HL-60 (cell line): ENCODE measurements around the gene LINC01488.
A peak's percentile ranks its signal among the peaks of the same experiment; 100 is the strongest.

Experiments used
- DNase-seq, 2 experiments: peaks; one replicate each; pipeline ENCODE4 v3.0.0-alpha.2; 2010 to 2020; ENCODE audit warnings: low read depth in 1 of 2, low spot score in 1 of 2
- H3K27ac ChIP-seq: fragments of 250-450 bp; sonication (Bioruptor Pico); replicated peaks from 2 replicates; pipeline ENCODE4 v1.5.1; 2020; ENCODE audit warnings: mild to moderate bottlenecking, moderate library complexity
- H3K27me3 ChIP-seq: fragments of 250-450 bp; sonication (Bioruptor Pico); 2 replicates; pipeline ENCODE4 v1.5.1; 2021; ENCODE audit warnings: mild to moderate bottlenecking, moderate library complexity; ENCODE audit not compliant: insufficient read depth, poor library complexity, severe bottlenecking
- H3K4me3 ChIP-seq: replicated peaks from 2 replicates; pipeline ENCODE4 v1.5.1; 2011; ENCODE audit warnings: mild to moderate bottlenecking, control low read depth, low read length; ENCODE audit not compliant: insufficient read depth
- GABPA ChIP-seq: IDR thresholded peaks from 2 replicates; pipeline ENCODE4 v1.6.1; 2012; ENCODE audit warnings: low read depth
- POLR2AphosphoS5 ChIP-seq: IDR thresholded peaks from 2 replicates; pipeline ENCODE4 v1.6.1; 2012; ENCODE audit warnings: low read depth
- SPI1 ChIP-seq: IDR thresholded peaks from 2 replicates; pipeline ENCODE4 v1.6.1; 2012; ENCODE audit warnings: low read depth, mild to moderate bottlenecking, borderline replicate concordance
- TF ChIP-seq, protein P1 (sequence below): IDR thresholded peaks from one replicate; pipeline ENCODE4 v1.5.1; 2011; ENCODE audit warnings: low read length, control low read depth, inconsistent platforms; ENCODE audit not compliant: insufficient read depth
- TF ChIP-seq, protein P2 (sequence below): IDR thresholded peaks from 2 replicates; pipeline ENCODE4 v1.6.1; 2012; ENCODE audit warnings: low read depth; ENCODE audit not compliant: insufficient replicate concordance

The LINC01488 gene

GRCh38 chr11:69497221-69497787 lies 15.8 kb downstream of the LINC01488 start:
- no peak for DNase-seq
- no peak for TF ChIP-seq POLR2AphosphoS5
- TF ChIP-seq, protein P1, sequence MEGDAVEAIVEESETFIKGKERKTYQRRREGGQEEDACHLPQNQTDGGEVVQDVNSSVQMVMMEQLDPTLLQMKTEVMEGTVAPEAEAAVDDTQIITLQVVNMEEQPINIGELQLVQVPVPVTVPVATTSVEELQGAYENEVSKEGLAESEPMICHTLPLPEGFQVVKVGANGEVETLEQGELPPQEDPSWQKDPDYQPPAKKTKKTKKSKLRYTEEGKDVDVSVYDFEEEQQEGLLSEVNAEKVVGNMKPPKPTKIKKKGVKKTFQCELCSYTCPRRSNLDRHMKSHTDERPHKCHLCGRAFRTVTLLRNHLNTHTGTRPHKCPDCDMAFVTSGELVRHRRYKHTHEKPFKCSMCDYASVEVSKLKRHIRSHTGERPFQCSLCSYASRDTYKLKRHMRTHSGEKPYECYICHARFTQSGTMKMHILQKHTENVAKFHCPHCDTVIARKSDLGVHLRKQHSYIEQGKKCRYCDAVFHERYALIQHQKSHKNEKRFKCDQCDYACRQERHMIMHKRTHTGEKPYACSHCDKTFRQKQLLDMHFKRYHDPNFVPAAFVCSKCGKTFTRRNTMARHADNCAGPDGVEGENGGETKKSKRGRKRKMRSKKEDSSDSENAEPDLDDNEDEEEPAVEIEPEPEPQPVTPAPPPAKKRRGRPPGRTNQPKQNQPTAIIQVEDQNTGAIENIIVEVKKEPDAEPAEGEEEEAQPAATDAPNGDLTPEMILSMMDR: no peak
- TF ChIP-seq SPI1: no peak
- TF ChIP-seq, protein P2, sequence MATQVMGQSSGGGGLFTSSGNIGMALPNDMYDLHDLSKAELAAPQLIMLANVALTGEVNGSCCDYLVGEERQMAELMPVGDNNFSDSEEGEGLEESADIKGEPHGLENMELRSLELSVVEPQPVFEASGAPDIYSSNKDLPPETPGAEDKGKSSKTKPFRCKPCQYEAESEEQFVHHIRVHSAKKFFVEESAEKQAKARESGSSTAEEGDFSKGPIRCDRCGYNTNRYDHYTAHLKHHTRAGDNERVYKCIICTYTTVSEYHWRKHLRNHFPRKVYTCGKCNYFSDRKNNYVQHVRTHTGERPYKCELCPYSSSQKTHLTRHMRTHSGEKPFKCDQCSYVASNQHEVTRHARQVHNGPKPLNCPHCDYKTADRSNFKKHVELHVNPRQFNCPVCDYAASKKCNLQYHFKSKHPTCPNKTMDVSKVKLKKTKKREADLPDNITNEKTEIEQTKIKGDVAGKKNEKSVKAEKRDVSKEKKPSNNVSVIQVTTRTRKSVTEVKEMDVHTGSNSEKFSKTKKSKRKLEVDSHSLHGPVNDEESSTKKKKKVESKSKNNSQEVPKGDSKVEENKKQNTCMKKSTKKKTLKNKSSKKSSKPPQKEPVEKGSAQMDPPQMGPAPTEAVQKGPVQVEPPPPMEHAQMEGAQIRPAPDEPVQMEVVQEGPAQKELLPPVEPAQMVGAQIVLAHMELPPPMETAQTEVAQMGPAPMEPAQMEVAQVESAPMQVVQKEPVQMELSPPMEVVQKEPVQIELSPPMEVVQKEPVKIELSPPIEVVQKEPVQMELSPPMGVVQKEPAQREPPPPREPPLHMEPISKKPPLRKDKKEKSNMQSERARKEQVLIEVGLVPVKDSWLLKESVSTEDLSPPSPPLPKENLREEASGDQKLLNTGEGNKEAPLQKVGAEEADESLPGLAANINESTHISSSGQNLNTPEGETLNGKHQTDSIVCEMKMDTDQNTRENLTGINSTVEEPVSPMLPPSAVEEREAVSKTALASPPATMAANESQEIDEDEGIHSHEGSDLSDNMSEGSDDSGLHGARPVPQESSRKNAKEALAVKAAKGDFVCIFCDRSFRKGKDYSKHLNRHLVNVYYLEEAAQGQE: no peak
- no peak for TF ChIP-seq GABPA
- Histone ChIP-seq H3K27ac (no peak overlapping the region), H3K27me3 (peaks cover 3% of the 10 kb centered on the region), H3K4me3 (no peak overlapping the region)

DNA sequence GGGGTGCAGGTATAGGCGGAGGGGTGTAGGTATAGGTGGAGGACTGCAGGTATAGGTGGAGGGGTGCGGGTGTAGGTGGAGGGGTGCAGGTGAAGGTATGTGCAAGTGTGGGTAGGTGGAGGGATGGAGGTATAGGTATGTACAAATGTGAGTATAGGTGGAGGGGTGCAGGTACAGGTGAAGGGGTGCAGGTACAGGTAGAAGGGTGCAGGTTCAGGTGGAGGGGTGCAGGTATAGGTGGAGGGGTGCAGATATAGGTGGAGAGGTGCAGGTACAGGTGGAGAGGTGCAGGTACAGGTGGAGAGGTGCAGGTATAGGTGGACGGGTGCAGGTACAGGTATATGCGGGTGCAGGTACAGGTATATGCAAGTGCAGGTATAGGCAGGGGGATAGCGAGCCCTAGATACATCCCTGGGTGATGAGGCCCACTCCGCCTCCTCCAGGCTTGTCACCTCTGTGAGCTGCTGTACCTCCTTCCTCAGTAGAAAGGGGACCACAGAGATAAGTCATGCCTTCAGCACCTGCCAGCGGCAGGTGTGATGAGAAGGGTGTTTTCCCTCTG lies 17.2 kb downstream of the LINC01488 start:
- Histone ChIP-seq H3K27me3 (no peaks in the 10 kb centered on the region), H3K4me3 (no peak overlapping the region), H3K27ac (no peak overlapping the region)
- TF ChIP-seq POLR2AphosphoS5: no peak
- no peak for TF ChIP-seq SPI1
- no peak for TF ChIP-seq GABPA
- TF ChIP-seq, protein P2: no peak
- TF ChIP-seq, protein P1: no peak
- no peak for DNase-seq

- DNase-seq: peak in 1 of 2 experiments; percentile 38
- no peaks in the 10 kb centered on the region for H3K27me3 ChIP-seq
- no peak overlapping the region for H3K4me3 ChIP-seq
- TF ChIP-seq GABPA (no peak), POLR2AphosphoS5 (no peak), SPI1 (no peak)
- TF ChIP-seq, protein P2: no peak
- TF ChIP-seq, protein P1: no peak
- no peak overlapping the region for H3K27ac ChIP-seq
Observed at GRCh38 chr11:69499186-69499917, 17.9 kb downstream of the LINC01488 start.
